GM12801 (cell line): ENCODE results near the gene PRKD1.

Experiments used
- TF ChIP-seq, protein P1 (sequence below): IDR thresholded peaks from one replicate; pipeline ENCODE4 v1.5.1; 2011; ENCODE audit warnings: control low read depth; ENCODE audit not compliant: insufficient read length; ENCODE audit errors: extremely low read depth

The PRKD1 gene

DNA sequence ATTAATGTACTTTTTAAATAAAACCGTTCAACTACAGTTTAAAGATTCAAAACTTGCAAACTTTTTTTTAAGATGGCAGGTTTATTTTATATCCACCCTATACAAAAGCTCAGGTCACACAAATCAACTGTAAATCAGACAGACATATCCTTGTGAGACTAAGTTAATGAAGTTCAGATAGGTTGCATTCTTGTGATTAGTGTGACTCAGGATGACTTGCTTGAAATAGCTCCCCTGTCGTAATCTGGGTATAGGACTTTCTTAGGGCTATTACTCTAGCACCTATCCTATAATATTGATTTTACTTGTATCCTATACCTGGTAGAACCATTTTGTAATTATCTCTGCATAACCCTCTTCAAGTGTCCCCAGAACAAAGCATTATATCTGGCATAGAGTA lies 9.5 kb upstream of the PRKD1 start:
- TF ChIP-seq, protein P1, sequence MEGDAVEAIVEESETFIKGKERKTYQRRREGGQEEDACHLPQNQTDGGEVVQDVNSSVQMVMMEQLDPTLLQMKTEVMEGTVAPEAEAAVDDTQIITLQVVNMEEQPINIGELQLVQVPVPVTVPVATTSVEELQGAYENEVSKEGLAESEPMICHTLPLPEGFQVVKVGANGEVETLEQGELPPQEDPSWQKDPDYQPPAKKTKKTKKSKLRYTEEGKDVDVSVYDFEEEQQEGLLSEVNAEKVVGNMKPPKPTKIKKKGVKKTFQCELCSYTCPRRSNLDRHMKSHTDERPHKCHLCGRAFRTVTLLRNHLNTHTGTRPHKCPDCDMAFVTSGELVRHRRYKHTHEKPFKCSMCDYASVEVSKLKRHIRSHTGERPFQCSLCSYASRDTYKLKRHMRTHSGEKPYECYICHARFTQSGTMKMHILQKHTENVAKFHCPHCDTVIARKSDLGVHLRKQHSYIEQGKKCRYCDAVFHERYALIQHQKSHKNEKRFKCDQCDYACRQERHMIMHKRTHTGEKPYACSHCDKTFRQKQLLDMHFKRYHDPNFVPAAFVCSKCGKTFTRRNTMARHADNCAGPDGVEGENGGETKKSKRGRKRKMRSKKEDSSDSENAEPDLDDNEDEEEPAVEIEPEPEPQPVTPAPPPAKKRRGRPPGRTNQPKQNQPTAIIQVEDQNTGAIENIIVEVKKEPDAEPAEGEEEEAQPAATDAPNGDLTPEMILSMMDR: no peak

DNA sequence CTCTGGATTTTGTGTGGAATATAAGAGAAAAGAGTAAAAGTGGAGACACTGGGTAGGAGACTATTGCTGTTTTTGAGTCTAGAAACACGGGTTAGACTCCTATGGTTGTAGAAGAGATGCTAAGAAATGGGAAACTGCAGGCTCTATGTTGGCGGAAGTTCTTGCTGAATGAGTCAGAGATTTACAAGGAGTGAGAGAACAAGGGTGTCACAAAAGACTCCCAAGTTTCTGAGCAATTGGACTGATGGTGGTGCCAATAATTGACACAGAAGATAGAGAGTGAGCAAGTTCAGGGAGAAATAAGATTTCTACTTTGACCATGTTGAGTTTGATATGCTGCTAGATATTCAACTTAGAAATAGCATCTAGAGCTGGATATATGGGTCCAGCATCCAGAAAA lies 2.6 kb upstream of the PRKD1 start:
- TF ChIP-seq, protein P1: no peak

DNA sequence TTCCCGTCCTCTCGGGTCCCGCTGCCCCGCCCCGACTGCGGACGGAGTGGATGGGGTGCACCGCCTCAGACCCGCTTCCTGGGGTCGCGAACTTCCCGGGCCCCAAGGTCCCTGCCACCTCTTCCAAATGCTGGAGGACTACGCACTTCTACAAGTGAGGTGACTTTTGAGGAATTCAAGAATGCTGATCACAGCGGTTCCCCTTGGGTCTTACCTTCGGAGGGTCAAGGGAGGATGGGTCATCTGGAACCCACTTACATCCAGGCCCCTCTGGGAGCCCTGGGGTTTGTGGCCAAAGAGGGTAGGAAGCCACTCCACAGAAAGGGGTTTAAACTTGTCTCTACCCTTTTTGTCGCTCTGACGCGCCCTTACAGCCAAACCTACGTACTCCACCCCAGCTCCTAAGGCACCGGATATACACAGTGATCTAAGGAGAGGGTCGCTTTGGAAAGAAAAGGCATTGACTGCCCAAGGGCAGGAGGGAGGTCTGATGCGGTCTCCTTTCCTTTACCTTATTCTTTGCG lies 532 bp upstream of the PRKD1 start:
- TF ChIP-seq, protein P1: no peak

DNA sequence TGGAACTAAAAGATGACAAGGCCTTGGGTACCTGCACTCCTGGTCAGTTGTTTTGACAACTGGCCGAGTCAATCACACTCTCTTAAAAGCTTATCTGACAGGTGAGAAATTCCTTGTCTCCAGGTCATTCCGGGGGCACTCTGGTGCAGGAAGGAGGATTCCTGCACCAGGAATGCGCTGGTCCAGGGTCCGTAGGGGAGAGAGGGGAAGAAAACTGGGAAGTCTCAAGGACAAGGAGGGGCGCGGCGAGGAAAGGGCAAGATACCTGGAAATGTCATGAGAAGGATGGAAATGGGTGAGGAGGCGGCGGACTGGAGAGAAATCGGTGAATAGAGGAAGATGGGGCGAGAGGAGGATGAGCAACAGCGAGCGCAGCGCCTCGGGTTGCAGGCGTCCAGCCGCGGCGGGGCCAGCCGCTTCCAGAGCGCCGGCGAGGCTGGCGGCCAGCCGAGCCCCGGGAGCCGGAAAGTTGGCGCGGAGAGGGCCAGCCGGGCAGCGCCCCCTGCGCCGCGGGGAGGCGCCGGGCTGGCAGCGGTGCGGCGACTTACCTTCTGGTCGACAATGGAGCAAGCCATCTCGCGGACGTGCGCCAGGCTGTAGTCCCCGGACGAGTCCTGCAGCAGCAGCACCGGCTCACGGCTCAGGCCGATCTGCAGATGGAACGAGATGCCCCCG lies 809 bp downstream of the PRKD1 start:
- TF ChIP-seq, protein P1: no peak

DNA sequence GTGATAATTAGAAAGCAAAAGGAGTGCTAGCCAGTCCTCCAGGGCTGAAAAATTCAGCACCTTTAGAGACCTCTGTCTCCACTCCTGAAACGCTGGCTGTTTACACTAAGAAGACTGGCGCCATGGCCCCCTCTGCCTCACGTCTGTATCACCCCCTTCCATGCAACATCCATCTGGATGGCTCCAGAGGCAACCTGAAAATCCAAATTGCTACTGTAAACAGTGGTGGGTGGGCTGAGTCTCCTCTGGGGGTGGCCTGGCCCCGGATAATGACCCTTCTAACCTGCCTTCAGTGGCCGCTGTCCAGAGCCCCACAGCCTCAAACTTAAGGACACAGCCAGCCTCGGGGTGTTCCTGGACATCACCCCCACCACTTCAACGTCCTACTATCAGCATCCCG lies 1.4 kb downstream of the PRKD1 start:
- TF ChIP-seq, protein P1: no peak

DNA sequence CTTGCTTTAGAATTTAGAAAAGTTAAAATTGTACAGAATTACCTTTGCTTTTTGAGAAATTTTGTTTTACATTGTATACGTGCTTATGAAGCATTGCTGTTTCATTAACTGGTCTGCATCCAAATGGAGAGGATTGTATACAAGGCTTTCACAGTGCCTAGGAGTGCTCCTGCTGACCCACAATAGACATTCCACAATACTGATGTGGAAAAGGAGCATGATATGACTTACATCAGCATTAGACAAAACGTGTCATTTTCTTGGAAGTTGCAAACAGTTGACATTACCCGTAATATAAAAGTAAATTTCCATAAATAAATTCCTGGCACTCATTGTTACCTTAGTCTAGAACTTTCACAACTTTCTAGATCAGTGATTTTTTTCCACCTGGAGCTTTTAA lies 1.9 kb downstream of the PRKD1 start:
- TF ChIP-seq, protein P1: no peak

DNA sequence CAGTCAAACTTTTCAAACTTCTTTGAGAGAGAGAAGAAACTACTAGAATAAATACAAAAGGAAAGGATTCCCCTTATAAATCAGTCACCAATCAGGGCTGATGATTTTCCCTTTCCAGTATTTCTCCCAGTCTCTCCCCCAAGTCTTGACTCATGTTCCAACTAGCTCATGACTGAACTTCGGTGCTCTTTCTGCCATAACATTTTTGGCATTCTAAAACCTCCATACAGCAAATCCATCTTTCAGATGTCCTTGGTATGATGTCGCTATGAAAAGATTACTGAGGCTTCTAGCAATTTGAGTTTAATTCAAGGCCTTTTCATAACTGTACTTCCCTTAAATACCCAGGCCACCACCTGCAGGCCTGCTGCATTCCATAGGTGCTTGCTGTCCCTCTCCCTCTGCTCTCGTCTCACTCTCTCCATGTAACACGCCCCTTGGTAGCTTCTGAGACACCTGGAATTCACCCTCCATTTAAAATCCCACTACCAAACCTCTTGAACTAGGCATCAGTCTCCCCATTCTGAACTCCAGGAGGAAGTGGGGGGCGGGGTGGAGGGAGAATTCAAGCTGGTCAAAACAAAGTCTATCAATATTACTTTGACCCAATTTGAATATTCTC lies 2.4 kb downstream of the PRKD1 start:
- TF ChIP-seq, protein P1: no peak
